ENCODE results near the gene DTNBP1. TPM values are rescaled to one million over a fixed set of nuclear protein-coding genes. Genes with fewer than 3 reads are reported as not detected.
"Not testable (repeated sequence)": the region's sequence is repeated elsewhere in the genome, so short reads cannot be mapped to it uniquely, and the experiment has no call there.

Gene DTNBP1
- total RNA-seq, 1 experiment from 2014 or later = 13.5 TPM

GRCh38 chr6:15672291-15672690 lies 9.5 kb upstream of the DTNBP1 start:
- TF ChIP-seq CTCF (IDR thresholded peaks at IDR 0.05; ENCODE audit: unreplicated experiment) = no peak
- peaks cover 70% of the 10 kb centered on the region for H3K27me3 Mint-ChIP-seq (ENCODE audit: insufficient read depth, unreplicated experiment)
- ChIA-PET POLR2A (no interaction called here), CTCF (interaction anchor here (1.3 kb wide), 1 partner anchor 510 kb away, joined by 6 read pairs; no protein-coding TSS in a partner anchor)
- H3K36me3 Mint-ChIP-seq (ENCODE audit: insufficient read depth, unreplicated experiment) = no peaks in the 10 kb centered on the region
- H3K27ac Mint-ChIP-seq (ENCODE audit: low read depth, unreplicated experiment) = no peak overlapping the region
- BruUV-seq (replicated peaks) = no TSS peak
- no peak overlapping the region for H3K4me3 Mint-ChIP-seq (ENCODE audit: unreplicated experiment)
- intact Hi-C loops (cut with micrococcal nuclease) = no loop called here
- H3K9me3 Mint-ChIP-seq (ENCODE audit: unreplicated experiment) = no peaks in the 10 kb centered on the region
- no peak for DNase-seq (ENCODE audit: unreplicated experiment)
- H3K4me1 Mint-ChIP-seq (ENCODE audit: insufficient read depth, unreplicated experiment) = no peaks in the 10 kb centered on the region

GRCh38 chr6:15668918-15669317 lies 6.1 kb upstream of the DTNBP1 start:
- Mint-ChIP-seq H3K27me3 (ENCODE audit: insufficient read depth, unreplicated experiment) (peaks cover 65% of the 10 kb centered on the region), H3K9me3 (ENCODE audit: unreplicated experiment) (no peaks in the 10 kb centered on the region), H3K4me1 (ENCODE audit: insufficient read depth, unreplicated experiment) (no peaks in the 10 kb centered on the region), H3K4me3 (ENCODE audit: unreplicated experiment) (no peak overlapping the region), H3K36me3 (ENCODE audit: insufficient read depth, unreplicated experiment) (no peaks in the 10 kb centered on the region), H3K27ac (ENCODE audit: low read depth, unreplicated experiment) (no peak overlapping the region)
- ChIA-PET CTCF (interaction anchor here (0.8 kb wide), 1 partner anchor 22 kb away, joined by 3 read pairs; no protein-coding TSS in a partner anchor), POLR2A (interaction anchor here (0.6 to 0.7 kb wide), 2 partner anchors 17 to 1378 kb away, joined by 3 read pairs; no protein-coding TSS in a partner anchor)
- no TSS peak for BruUV-seq (replicated peaks)
- intact Hi-C loops (cut with micrococcal nuclease) = no loop called here
- no peak for TF ChIP-seq CTCF (IDR thresholded peaks at IDR 0.05; ENCODE audit: unreplicated experiment)
- no peak for DNase-seq (ENCODE audit: unreplicated experiment)

GRCh38 chr6:15666896-15667295 lies 4.1 kb upstream of the DTNBP1 start:
- H3K36me3 Mint-ChIP-seq (ENCODE audit: insufficient read depth, unreplicated experiment); H3K4me1 Mint-ChIP-seq (ENCODE audit: insufficient read depth, unreplicated experiment); H3K4me3 Mint-ChIP-seq (ENCODE audit: unreplicated experiment); CTCF ChIA-PET; DNase-seq (ENCODE audit: unreplicated experiment); H3K27ac Mint-ChIP-seq (ENCODE audit: low read depth, unreplicated experiment); H3K9me3 Mint-ChIP-seq (ENCODE audit: unreplicated experiment); BruUV-seq (replicated peaks); intact Hi-C loops (cut with micrococcal nuclease): not testable (repeated sequence)
- peaks cover 45% of the 10 kb centered on the region for H3K27me3 Mint-ChIP-seq (ENCODE audit: insufficient read depth, unreplicated experiment)
- POLR2A ChIA-PET = interaction anchor here (0.8 kb wide), 1 partner anchor 10 kb away, joined by 3 read pairs; no protein-coding TSS in a partner anchor

GRCh38 chr6:15665237-15665636 lies 2.4 kb upstream of the DTNBP1 start:
- CTCF ChIA-PET = interaction anchor here (0.6 to 1.6 kb wide), 5 partner anchors 27 to 1621 kb away, joined by 3 to 7 read pairs (median 3); partner anchors contain the start of gene MYLIP
- no TSS peak for BruUV-seq (replicated peaks)
- POLR2A ChIA-PET = no interaction called here

More at GRCh38 chr6:15665237-15665636, 2.4 kb upstream of the DTNBP1 start:
- Mint-ChIP-seq H3K9me3 (ENCODE audit: unreplicated experiment) (no peaks in the 10 kb centered on the region), H3K36me3 (ENCODE audit: insufficient read depth, unreplicated experiment) (peaks cover 6% of the 10 kb centered on the region), H3K27ac (ENCODE audit: low read depth, unreplicated experiment) (no peak overlapping the region), H3K4me1 (ENCODE audit: insufficient read depth, unreplicated experiment) (peaks cover 7% of the 10 kb centered on the region), H3K4me3 (ENCODE audit: unreplicated experiment) (no peak overlapping the region), H3K27me3 (ENCODE audit: insufficient read depth, unreplicated experiment) (peaks cover 28% of the 10 kb centered on the region)
- no peak for TF ChIP-seq CTCF (IDR thresholded peaks at IDR 0.05; ENCODE audit: unreplicated experiment)
- intact Hi-C loops (cut with micrococcal nuclease) = no loop called here
- no peak for DNase-seq (ENCODE audit: unreplicated experiment)
